ENCODE results near the gene LRRC28.

The LRRC28 gene

DNA sequence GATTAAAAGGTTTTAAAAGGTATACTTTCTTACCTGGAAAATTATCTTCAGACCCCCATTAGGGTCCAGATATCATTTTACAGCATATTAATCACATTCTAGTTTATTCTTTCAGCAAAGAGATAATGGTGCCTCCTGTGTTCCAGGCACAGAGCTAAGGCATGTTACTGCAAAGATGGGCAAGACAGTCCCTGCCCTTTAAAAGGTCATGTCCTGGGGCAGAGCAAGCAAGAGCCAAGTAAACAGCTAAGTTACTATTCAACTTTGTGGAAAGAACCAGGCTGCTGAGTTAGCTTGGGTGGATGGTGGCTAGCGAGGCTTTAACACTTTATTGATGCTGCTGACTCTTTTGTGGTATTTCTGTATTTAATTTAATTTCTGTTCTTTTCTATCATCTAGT is 75.0 kb downstream of the LRRC28 start:
- Histone ChIP-seq H3K27me3 (ENCODE audit: low read depth, low read length) (no peaks in the 10 kb centered on the region), H3K4me3 (ENCODE audit: low read depth in 1 of 2, low read length in 2 of 2) (no peak overlapping the region), H3K9me3 (ENCODE audit: control insufficient read depth in 1 of 2, low read length in 2 of 2) (no peaks in the 10 kb centered on the region), H3K27ac (ENCODE audit: low read length) (no peak overlapping the region), H3K4me1 (ENCODE audit: control insufficient read depth in 1 of 2, insufficient read depth in 2 of 2, low read length in 2 of 2) (no peaks in the 10 kb centered on the region), H3K36me3 (ENCODE audit: control insufficient read depth in 1 of 2, insufficient read depth in 2 of 2, low read length in 2 of 2) (no peaks in the 10 kb centered on the region)

DNA sequence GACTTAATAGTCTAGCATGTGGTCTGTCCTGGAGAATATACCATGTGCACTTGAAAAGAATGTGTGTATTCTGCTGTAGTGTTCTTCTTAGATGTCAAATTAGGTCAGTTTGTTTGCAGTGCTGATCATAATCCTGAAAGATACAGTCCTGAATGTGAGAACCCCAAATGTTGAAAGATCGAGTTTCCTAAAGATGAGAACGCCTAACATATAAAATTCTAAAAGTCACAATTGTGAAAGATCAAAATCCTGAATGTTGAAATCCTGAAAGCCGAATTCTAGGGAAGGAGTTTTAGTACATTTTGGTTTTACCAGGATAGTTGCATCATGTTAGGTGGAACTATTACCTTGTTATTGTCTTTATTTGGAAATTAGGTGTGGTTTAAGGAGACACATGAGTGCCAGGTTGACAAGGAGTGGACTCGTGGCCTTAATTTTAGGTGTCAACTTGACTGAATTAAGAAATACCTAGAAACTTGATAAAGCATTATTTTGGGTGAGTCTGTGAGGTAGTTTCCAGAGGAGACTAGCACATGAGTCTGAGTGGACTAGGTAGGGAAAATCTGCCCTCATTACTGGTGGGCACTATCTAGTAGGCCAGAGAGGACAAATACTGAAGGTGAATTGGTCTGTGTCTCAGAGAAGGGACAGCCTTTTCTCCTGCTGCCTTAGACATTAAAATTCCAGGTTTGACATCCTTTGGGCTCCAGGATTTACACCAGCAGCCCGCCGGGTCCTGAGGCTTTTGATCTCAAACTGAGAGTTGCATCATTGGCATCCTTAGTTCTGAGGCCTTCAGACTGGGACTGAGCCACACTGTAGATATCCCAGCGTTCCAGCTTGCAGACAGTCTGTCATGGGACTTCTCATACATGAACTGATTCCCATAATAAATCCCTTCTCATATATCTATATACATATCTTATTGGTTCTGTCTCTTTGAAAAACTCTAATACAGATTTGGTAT is 77.1 kb downstream of the LRRC28 start:
- no peak overlapping the region for H3K4me3 ChIP-seq (ENCODE audit: low read depth in 1 of 2, low read length in 2 of 2)
- H3K36me3 ChIP-seq (ENCODE audit: control insufficient read depth in 1 of 2, insufficient read depth in 2 of 2, low read length in 2 of 2): no peaks in the 10 kb centered on the region
- H3K27me3 ChIP-seq (ENCODE audit: low read depth, low read length): no peaks in the 10 kb centered on the region
- no peak overlapping the region for H3K27ac ChIP-seq (ENCODE audit: low read length)
- no peaks in the 10 kb centered on the region for H3K4me1 ChIP-seq (ENCODE audit: control insufficient read depth in 1 of 2, insufficient read depth in 2 of 2, low read length in 2 of 2)
- no peaks in the 10 kb centered on the region for H3K9me3 ChIP-seq (ENCODE audit: control insufficient read depth in 1 of 2, low read length in 2 of 2)

DNA sequence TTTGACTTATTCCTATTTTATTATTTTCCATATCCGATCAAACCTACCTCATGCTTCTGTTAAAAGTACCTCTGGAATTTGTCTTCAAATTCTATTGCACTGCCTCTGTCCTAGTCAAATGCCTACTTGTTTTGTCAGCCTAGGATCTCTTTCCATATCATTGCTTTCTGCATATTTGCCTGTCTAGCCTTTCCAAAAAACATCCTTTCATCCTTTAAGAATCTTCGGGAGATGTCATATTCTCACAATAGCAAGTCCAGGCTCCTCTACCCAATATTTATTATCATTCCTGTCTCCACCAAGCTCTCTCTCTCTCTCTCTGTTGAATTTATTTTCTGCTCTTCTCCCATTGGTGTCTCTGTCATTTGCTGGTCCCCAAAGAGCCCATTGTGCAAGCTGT is 80.1 kb downstream of the LRRC28 start:
- Histone ChIP-seq H3K27ac (ENCODE audit: low read length) (no peak overlapping the region), H3K27me3 (ENCODE audit: low read depth, low read length) (no peaks in the 10 kb centered on the region), H3K4me1 (ENCODE audit: control insufficient read depth in 1 of 2, insufficient read depth in 2 of 2, low read length in 2 of 2) (no peaks in the 10 kb centered on the region), H3K36me3 (ENCODE audit: control insufficient read depth in 1 of 2, insufficient read depth in 2 of 2, low read length in 2 of 2) (no peaks in the 10 kb centered on the region), H3K9me3 (ENCODE audit: control insufficient read depth in 1 of 2, low read length in 2 of 2) (no peaks in the 10 kb centered on the region), H3K4me3 (ENCODE audit: low read depth in 1 of 2, low read length in 2 of 2) (no peak overlapping the region)

DNA sequence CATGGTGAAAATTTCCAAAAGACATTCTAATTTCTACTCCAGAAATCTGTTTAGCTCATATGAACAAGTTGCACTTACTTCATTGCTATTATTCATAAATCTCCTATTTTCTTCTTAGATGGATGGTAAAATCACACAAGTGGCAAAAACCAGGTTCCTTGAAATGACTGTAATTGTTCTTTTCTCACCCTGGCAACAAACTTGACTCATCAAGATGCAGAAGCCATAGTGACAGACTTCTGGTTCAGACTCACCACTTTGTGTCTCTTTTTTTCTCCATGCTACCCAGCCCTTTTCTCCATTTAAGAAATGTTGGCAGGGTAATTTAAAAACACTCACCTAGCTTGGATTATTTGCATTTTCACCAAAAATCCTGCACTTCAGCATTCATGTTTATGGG is 82.1 kb downstream of the LRRC28 start:
- Histone ChIP-seq H3K27ac (ENCODE audit: low read length) (no peak overlapping the region), H3K4me3 (ENCODE audit: low read depth in 1 of 2, low read length in 2 of 2) (no peak overlapping the region), H3K4me1 (ENCODE audit: control insufficient read depth in 1 of 2, insufficient read depth in 2 of 2, low read length in 2 of 2) (no peaks in the 10 kb centered on the region), H3K36me3 (ENCODE audit: control insufficient read depth in 1 of 2, insufficient read depth in 2 of 2, low read length in 2 of 2) (no peaks in the 10 kb centered on the region), H3K9me3 (ENCODE audit: control insufficient read depth in 1 of 2, low read length in 2 of 2) (no peaks in the 10 kb centered on the region), H3K27me3 (ENCODE audit: low read depth, low read length) (no peaks in the 10 kb centered on the region)

DNA sequence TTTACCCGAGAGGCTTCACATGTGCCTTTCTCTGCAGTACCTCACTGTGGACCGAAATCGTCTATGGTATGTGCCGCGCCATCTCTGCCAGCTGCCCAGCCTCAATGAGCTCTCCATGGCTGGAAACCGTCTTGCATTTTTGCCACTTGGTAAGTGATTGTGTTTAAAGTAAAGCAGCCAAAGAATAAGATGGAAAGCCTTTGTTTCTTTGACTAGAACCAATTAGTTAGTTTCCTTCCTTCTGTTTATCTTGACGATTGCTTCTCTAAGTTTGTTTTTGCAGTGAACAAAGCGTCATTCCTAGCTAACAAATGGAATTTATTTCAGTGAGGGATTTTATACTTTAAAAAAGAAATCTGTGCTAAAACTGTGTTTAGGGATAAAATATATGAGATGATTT is 82.7 kb downstream of the LRRC28 start:
- Histone ChIP-seq H3K36me3 (ENCODE audit: control insufficient read depth in 1 of 2, insufficient read depth in 2 of 2, low read length in 2 of 2) (no peaks in the 10 kb centered on the region), H3K27ac (ENCODE audit: low read length) (no peak overlapping the region), H3K4me1 (ENCODE audit: control insufficient read depth in 1 of 2, insufficient read depth in 2 of 2, low read length in 2 of 2) (no peaks in the 10 kb centered on the region), H3K27me3 (ENCODE audit: low read depth, low read length) (no peaks in the 10 kb centered on the region), H3K4me3 (ENCODE audit: low read depth in 1 of 2, low read length in 2 of 2) (no peak overlapping the region), H3K9me3 (ENCODE audit: control insufficient read depth in 1 of 2, low read length in 2 of 2) (no peaks in the 10 kb centered on the region)

DNA sequence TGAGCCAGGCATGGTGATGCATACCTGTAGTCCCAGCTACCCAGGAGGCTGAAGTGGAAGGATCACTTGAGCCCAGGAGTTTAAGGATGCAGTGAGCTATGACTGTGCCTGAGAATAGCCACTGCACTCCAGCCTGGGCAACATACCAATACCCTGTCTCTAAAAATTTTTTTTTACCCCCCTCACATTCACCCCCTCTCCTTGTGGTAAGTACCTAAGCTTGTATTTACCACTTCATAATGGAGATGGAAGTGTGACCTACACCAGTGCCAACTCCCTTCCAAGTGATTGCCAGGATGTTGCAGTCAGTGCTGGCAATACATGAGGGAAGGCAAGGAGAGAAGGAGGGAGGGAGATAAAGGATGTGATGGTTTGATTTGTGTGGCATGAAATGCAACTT is 84.2 kb downstream of the LRRC28 start:
- Histone ChIP-seq H3K27ac (ENCODE audit: low read length) (no peak overlapping the region), H3K36me3 (ENCODE audit: control insufficient read depth in 1 of 2, insufficient read depth in 2 of 2, low read length in 2 of 2) (no peaks in the 10 kb centered on the region), H3K4me3 (ENCODE audit: low read depth in 1 of 2, low read length in 2 of 2) (no peak overlapping the region), H3K27me3 (ENCODE audit: low read depth, low read length) (no peaks in the 10 kb centered on the region), H3K9me3 (ENCODE audit: control insufficient read depth in 1 of 2, low read length in 2 of 2) (no peaks in the 10 kb centered on the region), H3K4me1 (ENCODE audit: control insufficient read depth in 1 of 2, insufficient read depth in 2 of 2, low read length in 2 of 2) (no peaks in the 10 kb centered on the region)

DNA sequence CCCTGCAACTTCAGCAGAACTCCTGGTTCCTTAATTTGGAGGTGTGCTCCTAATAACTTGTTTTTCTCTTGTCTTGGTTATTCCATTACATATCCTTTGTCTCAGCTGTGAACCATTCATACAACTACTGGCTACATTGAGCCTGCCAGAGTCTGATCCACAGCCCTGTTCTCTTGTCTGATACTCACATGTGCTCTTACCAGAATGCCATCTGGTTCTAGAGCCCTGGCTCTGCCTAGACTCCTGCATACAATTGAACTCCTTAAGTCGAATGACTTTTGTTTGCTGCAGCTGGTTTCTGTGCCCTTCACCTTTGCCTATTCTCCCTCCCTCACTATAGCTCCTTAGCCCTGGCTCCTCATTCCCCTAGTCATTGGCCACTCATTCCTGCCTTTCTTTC is 85.5 kb downstream of the LRRC28 start:
- H3K9me3 ChIP-seq (ENCODE audit: control insufficient read depth in 1 of 2, low read length in 2 of 2): no peaks in the 10 kb centered on the region
- H3K27ac ChIP-seq (ENCODE audit: low read length): no peak overlapping the region
- no peak overlapping the region for H3K4me3 ChIP-seq (ENCODE audit: low read depth in 1 of 2, low read length in 2 of 2)
- H3K27me3 ChIP-seq (ENCODE audit: low read depth, low read length): no peaks in the 10 kb centered on the region
- H3K4me1 ChIP-seq (ENCODE audit: control insufficient read depth in 1 of 2, insufficient read depth in 2 of 2, low read length in 2 of 2): no peaks in the 10 kb centered on the region
- H3K36me3 ChIP-seq (ENCODE audit: control insufficient read depth in 1 of 2, insufficient read depth in 2 of 2, low read length in 2 of 2): no peaks in the 10 kb centered on the region

DNA sequence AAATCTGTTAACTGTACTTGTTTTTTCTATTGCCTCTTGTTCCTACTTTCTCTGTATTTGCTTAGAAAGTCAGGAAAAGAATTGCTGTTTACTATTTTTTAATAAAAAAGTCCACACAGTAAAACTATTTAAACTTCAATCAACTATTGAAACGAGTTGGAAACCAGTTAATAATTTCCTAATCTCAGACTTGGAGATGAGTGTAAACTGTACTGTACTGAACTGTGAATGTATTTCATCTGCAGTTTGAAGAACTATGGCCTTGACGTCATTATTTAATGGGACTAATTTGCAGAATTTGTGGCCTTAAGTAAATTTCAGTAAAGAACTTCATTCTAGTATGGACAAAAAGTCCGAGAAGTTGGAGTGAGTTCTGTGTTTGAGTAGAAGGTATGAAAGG is 89.1 kb downstream of the LRRC28 start:
- Histone ChIP-seq H3K27ac (ENCODE audit: low read length) (no peak overlapping the region), H3K4me3 (ENCODE audit: low read depth in 1 of 2, low read length in 2 of 2) (no peak overlapping the region), H3K36me3 (ENCODE audit: control insufficient read depth in 1 of 2, insufficient read depth in 2 of 2, low read length in 2 of 2) (no peaks in the 10 kb centered on the region)

DNA sequence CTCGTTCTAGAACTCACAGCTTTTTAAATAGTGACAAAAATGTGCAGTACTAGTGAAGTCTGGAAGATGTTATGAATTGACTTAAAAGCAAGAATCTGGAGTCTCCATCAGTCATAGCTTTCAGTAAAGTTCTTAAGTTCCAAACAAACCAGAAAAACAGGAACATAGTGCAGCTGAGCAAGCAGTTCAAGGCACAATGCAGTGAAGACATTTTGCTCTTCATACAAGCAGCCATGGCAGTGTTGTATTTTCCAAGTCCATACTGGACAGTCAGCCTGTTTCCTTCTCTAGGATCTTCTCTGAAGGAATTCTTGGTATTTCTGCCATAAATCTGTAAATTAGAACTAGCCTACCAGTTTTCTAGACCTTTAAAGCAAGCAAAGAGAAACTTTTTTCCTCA is 90.5 kb downstream of the LRRC28 start:
- H3K27me3 ChIP-seq (ENCODE audit: low read depth, low read length): no peaks in the 10 kb centered on the region
- no peak overlapping the region for H3K27ac ChIP-seq (ENCODE audit: low read length)
- no peaks in the 10 kb centered on the region for H3K9me3 ChIP-seq (ENCODE audit: control insufficient read depth in 1 of 2, low read length in 2 of 2)
- H3K36me3 ChIP-seq (ENCODE audit: control insufficient read depth in 1 of 2, insufficient read depth in 2 of 2, low read length in 2 of 2): no peaks in the 10 kb centered on the region
- no peak overlapping the region for H3K4me3 ChIP-seq (ENCODE audit: low read depth in 1 of 2, low read length in 2 of 2)
- no peaks in the 10 kb centered on the region for H3K4me1 ChIP-seq (ENCODE audit: control insufficient read depth in 1 of 2, insufficient read depth in 2 of 2, low read length in 2 of 2)

More for the DNA sequence above, 89.1 kb downstream of the LRRC28 start:
- H3K27me3 ChIP-seq (ENCODE audit: low read depth, low read length): no peaks in the 10 kb centered on the region
- no peaks in the 10 kb centered on the region for H3K4me1 ChIP-seq (ENCODE audit: control insufficient read depth in 1 of 2, insufficient read depth in 2 of 2, low read length in 2 of 2)
- H3K9me3 ChIP-seq (ENCODE audit: control insufficient read depth in 1 of 2, low read length in 2 of 2): no peaks in the 10 kb centered on the region

DNA sequence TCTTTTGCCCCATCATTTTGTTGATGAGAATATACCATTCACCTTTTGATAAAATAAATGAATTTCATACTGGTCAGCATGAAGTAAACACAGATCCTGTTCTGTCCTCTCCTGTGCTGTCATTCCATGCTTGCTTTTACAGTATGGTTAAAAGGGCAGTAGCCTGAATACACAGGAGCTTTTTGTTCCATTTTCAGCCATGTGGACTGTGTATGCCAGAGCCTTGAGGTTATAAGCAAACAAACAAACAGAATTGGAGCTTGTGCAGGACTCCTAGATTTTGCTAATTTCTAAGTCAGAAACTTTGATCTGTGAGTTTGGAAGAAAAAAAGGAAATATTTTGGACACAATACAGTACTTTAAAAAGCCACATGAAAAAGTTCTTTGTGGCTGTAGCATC is 91.9 kb downstream of the LRRC28 start:
- no peaks in the 10 kb centered on the region for H3K9me3 ChIP-seq (ENCODE audit: control insufficient read depth in 1 of 2, low read length in 2 of 2)
- no peak overlapping the region for H3K27ac ChIP-seq (ENCODE audit: low read length)
- H3K27me3 ChIP-seq (ENCODE audit: low read depth, low read length): no peaks in the 10 kb centered on the region
- H3K4me3 ChIP-seq (ENCODE audit: low read depth in 1 of 2, low read length in 2 of 2): no peak overlapping the region
- no peaks in the 10 kb centered on the region for H3K4me1 ChIP-seq (ENCODE audit: control insufficient read depth in 1 of 2, insufficient read depth in 2 of 2, low read length in 2 of 2)
- no peaks in the 10 kb centered on the region for H3K36me3 ChIP-seq (ENCODE audit: control insufficient read depth in 1 of 2, insufficient read depth in 2 of 2, low read length in 2 of 2)

DNA sequence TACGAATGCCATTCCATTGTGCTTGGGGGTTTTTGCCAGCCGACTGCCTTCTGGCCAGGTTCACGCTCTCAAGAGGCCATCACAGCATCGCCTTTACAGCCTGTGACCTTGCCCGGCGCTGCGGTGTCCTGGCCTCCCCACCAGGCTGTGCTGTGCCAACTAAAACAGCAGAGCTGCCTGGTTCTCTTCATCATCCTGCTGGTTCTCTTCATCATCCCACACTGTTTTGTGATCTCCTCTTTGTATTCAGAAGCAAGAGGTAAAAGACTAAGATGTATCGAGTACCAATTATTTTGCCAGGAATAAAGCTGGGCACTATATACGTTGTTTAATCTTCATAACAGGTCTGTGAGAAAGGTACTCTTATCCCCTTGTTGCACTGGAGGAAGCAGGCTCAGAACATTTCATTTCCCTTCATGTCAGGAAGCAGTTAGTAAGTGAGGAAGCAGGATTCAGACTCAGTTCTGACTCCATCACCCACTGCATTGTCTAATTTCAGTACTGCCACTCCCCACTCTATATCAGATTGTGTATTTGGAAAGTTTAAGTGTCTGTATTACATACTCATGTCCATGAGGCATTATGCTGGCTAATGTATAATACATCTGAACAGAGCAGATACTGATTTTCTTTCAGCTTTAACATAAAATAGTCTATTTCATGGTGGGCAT is 92.7 kb downstream of the LRRC28 start:
- Histone ChIP-seq H3K4me3 (ENCODE audit: low read depth in 1 of 2, low read length in 2 of 2) (no peak overlapping the region), H3K9me3 (ENCODE audit: control insufficient read depth in 1 of 2, low read length in 2 of 2) (no peaks in the 10 kb centered on the region), H3K36me3 (ENCODE audit: control insufficient read depth in 1 of 2, insufficient read depth in 2 of 2, low read length in 2 of 2) (no peaks in the 10 kb centered on the region), H3K27me3 (ENCODE audit: low read depth, low read length) (no peaks in the 10 kb centered on the region), H3K4me1 (ENCODE audit: control insufficient read depth in 1 of 2, insufficient read depth in 2 of 2, low read length in 2 of 2) (no peaks in the 10 kb centered on the region), H3K27ac (ENCODE audit: low read length) (no peak overlapping the region)
